ENCODE data around the gene GNAO1. TPM values are rescaled to one million over a fixed set of nuclear protein-coding genes. Genes with fewer than 3 reads are reported as not detected.
"Not testable (repeated sequence)": the region's sequence is repeated elsewhere in the genome, so short reads cannot be mapped to it uniquely, and the experiment has no call there.

Gene GNAO1
- polyA plus RNA-seq, 3 donors, result 5.9 to 6.4 (median 6.3) TPM

DNA sequence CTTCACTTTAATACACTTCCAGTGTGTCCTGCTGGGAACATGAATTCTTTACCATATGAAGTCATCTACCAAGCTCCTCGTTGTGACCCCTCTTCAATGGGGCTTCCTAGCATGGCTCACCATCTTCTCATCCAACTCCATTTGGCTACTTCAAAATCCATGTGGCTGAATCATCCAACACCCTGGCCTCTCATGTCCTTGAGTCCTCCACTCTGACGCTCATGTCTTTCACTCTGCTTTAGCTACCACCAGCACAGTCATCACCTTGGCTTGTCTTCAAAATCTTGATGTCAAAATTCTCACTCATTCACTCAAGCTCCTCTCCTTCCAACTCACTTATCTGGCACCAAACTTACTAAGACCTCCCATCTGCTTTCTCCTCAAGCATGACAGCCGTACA lies 198.3 kb downstream of the GNAO1 start:
- no peak for DNase-seq

GRCh38 chr16:56396724-56397123 lies 205.4 kb downstream of the GNAO1 start:
- DNase-seq, result not testable (repeated sequence)

DNA sequence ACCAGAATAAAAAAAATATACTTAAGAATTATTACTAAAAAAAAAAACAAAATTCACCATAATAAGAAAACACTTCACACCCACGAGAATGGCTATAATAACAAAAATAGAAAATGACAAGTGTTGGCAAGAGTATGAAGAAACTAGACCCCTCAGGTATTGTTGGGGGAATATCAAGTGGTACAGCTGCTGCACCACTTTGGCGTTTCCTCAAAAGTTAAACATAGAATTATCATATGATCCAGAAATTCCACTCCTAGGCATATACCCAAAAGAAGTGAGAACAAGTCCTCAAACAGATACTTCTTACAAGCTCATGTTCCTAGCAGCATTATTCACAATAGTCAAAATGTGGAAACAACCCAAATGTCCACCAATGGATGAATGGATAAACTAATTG lies 207.8 kb downstream of the GNAO1 start:
- DNase-seq, result no peak

DNA sequence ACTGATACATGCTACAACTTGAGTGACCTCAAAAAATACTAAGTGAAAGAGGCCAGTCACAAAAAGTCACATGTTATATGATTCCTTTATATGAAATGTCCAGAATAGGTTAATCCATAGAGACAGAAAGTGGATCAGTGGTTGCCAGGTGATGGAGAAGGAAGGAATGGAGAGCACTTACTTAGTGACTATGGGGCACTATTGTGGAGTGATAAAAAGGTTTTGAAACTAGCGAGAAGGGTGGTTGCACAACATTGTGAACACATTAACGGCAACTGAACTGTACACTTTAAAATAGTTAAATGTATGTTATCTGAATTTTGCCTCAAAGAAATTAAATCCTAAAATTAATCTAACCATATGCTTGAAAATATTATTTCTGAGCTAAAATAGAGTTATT lies 208.2 kb downstream of the GNAO1 start:
- DNase-seq, result no peak

GRCh38 chr16:56400458-56400857 lies 209.2 kb downstream of the GNAO1 start:
- no peak for DNase-seq

DNA sequence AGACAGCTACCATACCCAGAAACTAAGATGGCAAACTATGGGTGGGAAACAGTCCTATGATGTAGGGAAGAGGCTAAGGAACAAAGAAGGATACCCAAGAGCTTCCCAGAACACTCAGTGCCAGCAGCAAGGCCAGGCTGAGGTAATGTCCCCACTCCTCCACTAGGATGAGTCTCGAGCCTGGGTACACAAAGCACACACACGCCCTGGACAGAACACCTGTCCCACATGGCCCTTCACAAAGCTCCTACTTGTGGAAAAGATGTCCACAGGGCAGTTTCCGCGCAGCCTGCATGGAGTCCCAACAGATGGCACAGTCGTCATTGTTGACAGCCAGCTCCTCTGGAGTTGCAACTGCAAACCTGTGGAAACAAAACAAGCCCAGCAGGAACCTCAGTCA lies 210.2 kb downstream of the GNAO1 start:
- DNase-seq, result no peak

DNA sequence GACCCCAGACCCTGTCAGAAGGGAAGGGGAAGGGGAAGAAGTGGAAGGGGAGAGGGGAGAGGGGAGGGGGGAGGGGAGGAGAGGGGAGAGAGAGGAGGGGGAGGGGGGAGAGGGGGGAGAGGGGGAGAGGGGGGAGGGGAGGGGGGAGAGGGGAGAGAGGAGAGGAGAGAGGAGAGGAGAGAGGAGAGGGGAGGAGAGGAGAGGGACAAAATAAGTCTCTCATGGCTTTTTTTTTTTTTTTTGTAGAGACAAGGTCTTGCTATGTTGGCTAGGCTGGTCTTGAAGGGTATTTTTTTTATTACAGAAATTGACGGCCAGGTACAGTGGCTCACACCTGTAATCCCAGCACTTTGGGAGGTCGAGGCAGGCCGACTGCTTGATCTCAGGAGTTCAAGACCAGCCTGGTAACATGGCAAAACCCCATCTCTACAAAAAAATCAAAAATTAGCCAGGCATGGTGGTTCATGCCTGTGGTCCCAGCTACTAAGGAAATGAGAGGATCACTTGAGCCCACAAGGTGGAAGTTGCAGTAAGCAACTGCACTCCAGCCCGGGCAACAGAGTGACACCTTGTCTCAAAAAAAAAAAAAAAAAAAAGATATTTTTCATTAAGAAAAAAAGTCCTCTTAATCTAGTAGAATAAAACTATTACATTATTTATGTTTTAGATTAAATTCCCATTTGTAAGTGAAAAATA lies 214.8 kb downstream of the GNAO1 start:
- DNase-seq, result no peak

Other genes starting within 250 kb of the GNAO1 start
- 100 to 1,000 TPM; 121 to 138 (median 136) TPM for gene AMFR, start 234.1 kb downstream of the GNAO1 start, polyA plus RNA-seq (ENCODE audit: insufficient read length in 3 of 3)